ENCODE data around the gene HORMAD2. TPM values are rescaled to one million over a fixed set of nuclear protein-coding genes. Genes with fewer than 3 reads are reported as not detected.
A peak's percentile ranks its signal among the peaks of the same experiment; 100 is the strongest.

Gene HORMAD2
- total RNA-seq, 6 donors from 2014 or later = 0.80 TPM; not detected in 5

GRCh38 chr22:30208631-30209603, 128.7 kb downstream of the HORMAD2 start:
- Histone ChIP-seq H3K27me3 (no peaks in the 10 kb centered on the region), H3K27ac (peak overlapping the region; percentile 63 to 78 (median 76)), H3K4me1 (peaks cover 25 to 44% (median 28%) of the 10 kb centered on the region in 4 donors), H3K4me3 (no peak overlapping the region), H3K9me3 (no peaks in the 10 kb centered on the region), H3K36me3 (no peaks in the 10 kb centered on the region)
- ATAC-seq (ENCODE audit: low FRiP score in 2 of 2) (peak; percentile 42 to 67), DNase-seq (peak; percentile 52 to 84)
- WGBS, 2 donors = 59 to 60% methylated on average over 21 to 26 of the region's 26 CpGs
- TF ChIP-seq POLR2AphosphoS5 (IDR thresholded peaks at IDR 0.05) (peak in 1 of 2 donors; percentile 31), EP300 (IDR thresholded peaks at IDR 0.05) (no peak), POLR2A (IDR thresholded peaks at IDR 0.05) (no peak)
- TF ChIP-seq, protein P1, sequence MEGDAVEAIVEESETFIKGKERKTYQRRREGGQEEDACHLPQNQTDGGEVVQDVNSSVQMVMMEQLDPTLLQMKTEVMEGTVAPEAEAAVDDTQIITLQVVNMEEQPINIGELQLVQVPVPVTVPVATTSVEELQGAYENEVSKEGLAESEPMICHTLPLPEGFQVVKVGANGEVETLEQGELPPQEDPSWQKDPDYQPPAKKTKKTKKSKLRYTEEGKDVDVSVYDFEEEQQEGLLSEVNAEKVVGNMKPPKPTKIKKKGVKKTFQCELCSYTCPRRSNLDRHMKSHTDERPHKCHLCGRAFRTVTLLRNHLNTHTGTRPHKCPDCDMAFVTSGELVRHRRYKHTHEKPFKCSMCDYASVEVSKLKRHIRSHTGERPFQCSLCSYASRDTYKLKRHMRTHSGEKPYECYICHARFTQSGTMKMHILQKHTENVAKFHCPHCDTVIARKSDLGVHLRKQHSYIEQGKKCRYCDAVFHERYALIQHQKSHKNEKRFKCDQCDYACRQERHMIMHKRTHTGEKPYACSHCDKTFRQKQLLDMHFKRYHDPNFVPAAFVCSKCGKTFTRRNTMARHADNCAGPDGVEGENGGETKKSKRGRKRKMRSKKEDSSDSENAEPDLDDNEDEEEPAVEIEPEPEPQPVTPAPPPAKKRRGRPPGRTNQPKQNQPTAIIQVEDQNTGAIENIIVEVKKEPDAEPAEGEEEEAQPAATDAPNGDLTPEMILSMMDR (IDR thresholded peaks at IDR 0.05) = no peak

DNA sequence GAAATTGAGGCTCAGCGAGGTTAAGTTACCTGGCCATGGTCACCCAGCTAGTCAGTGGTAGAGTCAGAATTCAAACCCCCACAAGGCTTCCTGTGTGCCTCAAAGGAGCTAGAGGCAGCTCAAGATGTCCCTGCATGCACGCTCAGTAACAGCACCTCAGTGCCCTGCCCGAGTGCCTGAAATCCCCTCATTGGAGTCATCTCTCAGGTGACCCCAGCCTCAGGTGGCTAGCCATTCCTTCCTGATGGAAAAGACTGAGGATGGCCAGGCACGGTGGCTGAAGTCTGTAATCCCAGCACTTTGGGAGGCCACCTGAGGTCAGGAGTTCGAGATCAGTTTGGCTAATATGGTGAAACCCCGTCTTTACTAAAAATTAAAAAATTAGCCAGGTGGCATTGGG, 129.4 kb downstream of the HORMAD2 start:
- no peak overlapping the region for H3K4me3 ChIP-seq
- H3K36me3 ChIP-seq = no peaks in the 10 kb centered on the region
- TF ChIP-seq POLR2AphosphoS5 (IDR thresholded peaks at IDR 0.05) (no peak), EP300 (IDR thresholded peaks at IDR 0.05) (no peak), POLR2A (IDR thresholded peaks at IDR 0.05) (no peak)
- TF ChIP-seq, protein P1 (IDR thresholded peaks at IDR 0.05) = no peak
- H3K9me3 ChIP-seq = no peaks in the 10 kb centered on the region
- 88 to 92% methylated on average over 5 to 6 of the region's 6 CpGs for WGBS, 2 donors
- H3K27me3 ChIP-seq = no peaks in the 10 kb centered on the region
- H3K4me1 ChIP-seq = peaks cover 25 to 44% (median 28%) of the 10 kb centered on the region in 4 donors
- DNase-seq = no peak
- ATAC-seq (ENCODE audit: low FRiP score in 2 of 2) = no peak
- H3K27ac ChIP-seq = peak overlapping the region; percentile 63 to 78 (median 76)

DNA sequence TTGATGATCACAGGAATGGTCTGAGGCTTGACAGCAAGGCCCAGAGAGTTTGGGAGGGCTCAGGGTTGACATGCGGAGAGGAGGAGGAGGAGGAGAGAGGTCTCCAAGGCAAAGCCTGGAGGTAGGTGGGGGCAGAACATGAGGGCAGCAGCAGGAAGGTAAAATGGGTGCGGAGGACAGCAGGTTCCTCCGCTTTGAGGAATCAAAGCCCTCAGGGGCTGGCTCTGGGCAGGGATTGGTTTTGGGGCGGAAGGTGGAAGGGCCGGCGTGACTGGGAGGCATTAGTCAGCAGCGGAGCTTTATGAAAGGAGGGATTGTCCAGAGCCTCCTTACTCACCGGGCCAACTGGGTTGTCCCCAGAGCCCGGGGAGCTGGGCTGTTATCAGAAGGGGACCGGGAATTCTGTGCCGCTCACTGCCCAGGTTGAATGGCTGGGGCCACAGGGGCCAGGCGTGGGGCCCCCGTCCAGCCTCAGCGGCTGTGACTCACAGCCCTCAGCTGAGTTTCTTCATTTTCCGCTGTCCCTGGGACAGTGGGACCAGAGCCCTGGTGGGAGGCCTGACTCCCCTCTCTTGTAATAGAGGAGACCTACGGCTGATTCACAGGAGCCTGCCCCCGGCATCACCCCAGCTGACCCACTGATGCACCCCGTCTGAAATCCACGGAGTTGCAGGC, 130.1 kb downstream of the HORMAD2 start:
- Histone ChIP-seq H3K36me3 (no peaks in the 10 kb centered on the region), H3K4me1 (peaks cover 25 to 44% (median 27%) of the 10 kb centered on the region in 4 donors), H3K27me3 (no peaks in the 10 kb centered on the region), H3K27ac (peak overlapping the region in 2 of 4 donors; percentile 74 to 77), H3K9me3 (no peaks in the 10 kb centered on the region), H3K4me3 (no peak overlapping the region)
- DNase-seq (peak in 1 of 2 donors; percentile 40), ATAC-seq (ENCODE audit: low FRiP score in 2 of 2) (no peak)
- 90 to 91% methylated on average over 11 to 19 of the region's 19 CpGs for WGBS, 2 donors
- TF ChIP-seq, protein P1 (IDR thresholded peaks at IDR 0.05) = no peak
- TF ChIP-seq POLR2A (IDR thresholded peaks at IDR 0.05) (no peak), EP300 (IDR thresholded peaks at IDR 0.05) (no peak), POLR2AphosphoS5 (IDR thresholded peaks at IDR 0.05) (no peak)

DNA sequence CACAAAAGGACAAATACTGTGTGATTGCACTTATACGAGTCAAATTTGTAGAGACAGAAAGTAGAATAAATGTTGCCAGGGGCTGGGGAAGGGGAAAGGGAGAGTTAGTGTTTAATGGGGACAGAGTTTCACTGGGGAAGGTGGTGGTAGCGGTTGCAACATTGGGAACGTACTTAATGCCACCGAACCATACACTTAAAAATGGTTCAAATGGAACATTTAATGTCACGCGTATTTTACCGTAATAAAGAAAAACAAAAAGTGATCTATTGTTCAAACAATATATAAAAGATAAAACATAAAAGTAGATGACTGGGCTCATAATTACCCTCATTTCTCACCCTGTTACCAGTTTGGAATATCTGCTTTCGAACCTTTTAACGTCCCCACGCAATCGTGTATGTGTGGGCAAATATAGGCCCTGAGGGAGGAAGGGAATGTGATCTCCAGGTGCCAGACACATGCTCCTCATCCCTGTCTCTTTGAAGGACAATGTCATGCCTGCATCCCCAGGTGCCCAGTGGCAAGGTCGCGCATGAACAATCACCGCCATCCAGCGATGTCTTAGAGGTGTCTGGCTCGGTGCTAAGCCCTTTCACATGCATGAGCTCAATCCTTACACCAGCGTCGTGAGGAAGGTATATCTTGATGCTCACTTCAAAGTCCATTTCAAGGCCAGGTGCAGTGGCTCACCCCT, 131.0 kb downstream of the HORMAD2 start:
- ATAC-seq (ENCODE audit: low FRiP score in 2 of 2) = no peak
- peak overlapping the region in 1 of 4 donors; percentile 82 for H3K27ac ChIP-seq

More for the DNA sequence above, 131.0 kb downstream of the HORMAD2 start:
- no peaks in the 10 kb centered on the region for H3K9me3 ChIP-seq
- no peaks in the 10 kb centered on the region for H3K36me3 ChIP-seq
- H3K4me1 ChIP-seq = peaks cover 22 to 37% (median 25%) of the 10 kb centered on the region in 4 donors
- no peak for DNase-seq
- H3K4me3 ChIP-seq = no peak overlapping the region
- no peaks in the 10 kb centered on the region for H3K27me3 ChIP-seq
- TF ChIP-seq POLR2AphosphoS5 (IDR thresholded peaks at IDR 0.05) (no peak), EP300 (IDR thresholded peaks at IDR 0.05) (no peak), POLR2A (IDR thresholded peaks at IDR 0.05) (no peak)
- TF ChIP-seq, protein P1 (IDR thresholded peaks at IDR 0.05) = no peak
- WGBS, 2 donors = 94 to 95% methylated on average over 18 of the region's 18 CpGs
